HG02981 (cell line): ENCODE data around the gene PLIN4.
"Not testable (repeated sequence)": the region's sequence is repeated elsewhere in the genome, so short reads cannot be mapped to it uniquely, and the experiment has no call there.

Source experiments
- ATAC-seq: cut with Tn5 transposase; IDR thresholded peaks from one replicate; pipeline ENCODE4 v1.9.1; 2021; ENCODE audit warnings: mild to moderate bottlenecking, moderate library complexity; ENCODE audit not compliant: unreplicated experiment

The PLIN4 gene

DNA sequence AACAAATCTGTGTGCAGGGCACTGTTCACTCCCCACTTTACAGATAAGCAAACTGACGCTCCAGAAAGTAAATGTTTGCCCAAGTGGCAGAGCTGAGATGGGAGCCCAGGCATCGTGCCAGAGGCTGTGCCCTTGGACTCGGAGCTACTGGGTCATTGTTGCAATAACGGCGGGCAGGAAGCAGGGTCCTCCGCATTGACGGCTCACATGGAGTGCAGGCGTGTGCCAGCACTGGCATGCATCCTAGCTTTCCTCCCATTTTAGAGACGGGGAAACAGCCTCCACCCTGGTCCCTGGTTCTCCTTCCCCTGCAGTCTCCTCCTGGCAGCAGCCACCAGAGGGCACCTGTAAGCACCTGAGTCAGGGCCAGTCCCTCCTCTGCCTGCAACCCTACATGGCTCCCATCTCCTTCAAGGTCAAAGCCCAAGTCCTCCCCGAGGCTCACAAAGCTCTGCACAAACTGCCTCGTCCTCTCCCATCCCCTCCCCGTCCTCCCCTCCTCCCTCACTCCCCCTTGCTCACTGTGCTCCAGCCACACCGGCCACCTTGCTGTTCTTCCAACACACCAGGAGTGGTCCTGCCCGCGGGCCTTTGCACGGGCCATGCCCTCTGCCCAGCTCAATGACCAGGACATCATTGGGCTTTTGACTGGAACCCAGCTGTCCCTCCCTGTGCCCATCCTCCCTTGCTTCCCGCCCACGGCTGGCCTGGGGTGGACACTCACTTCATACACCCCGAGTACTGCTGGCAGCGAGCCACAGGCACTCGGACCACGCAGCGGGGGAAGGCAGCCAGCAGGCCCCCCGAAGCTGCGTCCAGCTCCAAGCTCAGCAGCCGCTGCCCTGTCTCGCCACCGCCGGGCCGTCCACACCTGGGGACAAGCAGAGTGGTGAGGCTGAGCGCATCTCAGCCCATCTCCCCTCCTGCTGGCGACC is 29.3 kb upstream of the PLIN4 start:
- no peak for ATAC-seq

- ATAC-seq = no peak
These were observed 25.8 kb upstream of the PLIN4 start for GRCh38 chr19:4543842-4544647.

- ATAC-seq = no peak
These were observed 24.9 kb upstream of the PLIN4 start for GRCh38 chr19:4542896-4543841.

DNA sequence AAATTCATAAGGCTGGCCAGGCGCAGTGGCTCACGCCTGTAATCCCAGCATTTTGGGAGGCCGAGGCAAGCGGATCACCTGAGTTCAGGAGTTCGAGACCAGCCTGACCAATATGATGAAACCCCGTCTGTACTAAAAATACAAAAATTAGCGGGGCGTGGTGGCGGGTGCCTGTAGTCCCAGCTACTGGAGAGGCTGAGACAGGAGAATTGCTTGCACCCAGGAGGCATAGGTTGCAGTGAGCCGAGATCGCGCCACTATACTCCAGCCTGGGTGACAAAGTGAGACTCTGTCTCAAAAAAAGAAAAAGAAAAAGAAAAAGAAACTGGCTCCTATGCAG is 23.5 kb upstream of the PLIN4 start:
- ATAC-seq = not testable (repeated sequence)

DNA sequence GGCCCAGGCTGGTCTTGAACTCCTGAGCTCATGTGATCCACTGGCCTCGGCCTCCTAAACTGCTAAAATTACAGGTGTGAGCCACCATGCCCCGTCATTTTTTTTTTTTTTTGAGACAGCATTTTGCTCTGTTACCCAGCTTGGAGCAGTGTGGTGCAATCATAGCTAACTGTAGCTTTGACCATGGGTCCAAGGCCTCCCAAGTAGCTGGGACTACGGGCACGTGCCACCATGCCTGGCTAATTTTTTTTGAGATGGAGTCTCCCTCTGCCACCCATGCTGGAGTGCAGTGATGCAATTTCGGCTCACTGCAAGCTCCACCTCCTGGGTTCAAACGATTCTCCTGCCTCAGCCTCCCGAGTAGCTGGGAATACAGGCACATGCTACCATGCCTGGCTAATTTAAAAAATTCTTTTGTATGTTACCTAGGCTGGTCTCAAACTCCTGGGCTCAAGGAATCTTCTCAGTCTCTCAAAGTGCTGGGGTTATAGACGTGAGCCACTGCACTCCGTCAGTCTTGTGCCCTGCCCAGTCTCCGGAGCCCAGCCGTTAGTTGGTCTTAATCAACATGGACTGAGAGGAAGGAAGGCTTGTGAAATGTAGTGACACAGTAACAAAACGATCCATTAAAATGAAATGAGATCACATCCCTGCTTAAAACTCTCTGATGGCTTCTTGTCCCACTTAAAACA is 23.0 kb upstream of the PLIN4 start:
- ATAC-seq = no peak

- no peak for ATAC-seq
These were observed 21.7 kb upstream of the PLIN4 start, which contains the start of gene LRG1 for GRCh38 chr19:4539693-4540581. TSS of gene LRG1 (minus strand) at chr19:4540036. CDS start at chr19:4540013, 23 bp downstream.

DNA sequence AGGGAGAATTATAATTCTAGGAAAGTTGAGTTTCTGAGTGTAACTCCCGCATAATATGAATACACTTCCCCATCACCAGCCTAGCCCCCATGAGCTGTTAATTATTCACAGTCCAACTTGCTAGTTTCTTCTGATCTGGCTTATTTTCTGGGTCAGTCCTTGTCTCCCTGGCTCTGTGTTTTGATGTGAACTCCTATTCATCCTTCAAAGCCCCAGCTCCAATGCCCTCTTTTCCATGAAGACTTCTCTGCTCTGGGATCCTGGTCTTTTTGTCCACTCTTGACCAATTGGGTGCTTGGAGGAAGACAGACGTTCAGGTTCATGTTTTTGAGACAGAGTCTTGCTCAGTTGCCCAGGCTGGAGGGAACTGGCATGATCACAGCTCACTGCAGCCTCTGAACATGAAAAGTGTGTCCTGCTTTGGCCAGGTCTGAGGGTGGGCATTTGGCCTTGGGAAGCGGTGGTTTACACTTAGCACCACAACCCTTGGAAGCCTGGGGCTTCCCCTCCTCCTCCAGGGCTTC is 20.9 kb upstream of the PLIN4 start:
- no peak for ATAC-seq

DNA sequence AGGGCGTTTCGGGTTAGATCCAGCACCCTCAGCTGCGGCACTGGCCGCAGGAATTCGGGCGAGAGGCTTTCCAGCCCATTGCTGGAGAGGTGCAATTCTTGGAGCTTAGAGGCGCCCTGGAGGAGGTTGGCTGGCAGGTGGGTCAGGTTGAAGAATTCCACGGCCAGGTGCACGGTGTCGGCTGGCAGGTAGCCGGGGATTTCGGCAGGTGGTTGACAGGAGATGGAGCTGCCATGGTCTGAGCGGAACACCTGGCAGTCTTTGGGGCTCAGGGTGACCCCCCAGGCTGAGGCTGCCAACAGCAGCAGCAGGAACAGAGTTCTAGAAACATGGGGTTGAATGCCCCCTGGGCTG is 20.3 kb upstream of the PLIN4 start:
- ATAC-seq = no peak

GRCh38 chr19:4537953-4538600 is 19.8 kb upstream of the PLIN4 start:
- no peak for ATAC-seq

GRCh38 chr19:4536798-4537197 is 18.5 kb upstream of the PLIN4 start:
- no peak for ATAC-seq

DNA sequence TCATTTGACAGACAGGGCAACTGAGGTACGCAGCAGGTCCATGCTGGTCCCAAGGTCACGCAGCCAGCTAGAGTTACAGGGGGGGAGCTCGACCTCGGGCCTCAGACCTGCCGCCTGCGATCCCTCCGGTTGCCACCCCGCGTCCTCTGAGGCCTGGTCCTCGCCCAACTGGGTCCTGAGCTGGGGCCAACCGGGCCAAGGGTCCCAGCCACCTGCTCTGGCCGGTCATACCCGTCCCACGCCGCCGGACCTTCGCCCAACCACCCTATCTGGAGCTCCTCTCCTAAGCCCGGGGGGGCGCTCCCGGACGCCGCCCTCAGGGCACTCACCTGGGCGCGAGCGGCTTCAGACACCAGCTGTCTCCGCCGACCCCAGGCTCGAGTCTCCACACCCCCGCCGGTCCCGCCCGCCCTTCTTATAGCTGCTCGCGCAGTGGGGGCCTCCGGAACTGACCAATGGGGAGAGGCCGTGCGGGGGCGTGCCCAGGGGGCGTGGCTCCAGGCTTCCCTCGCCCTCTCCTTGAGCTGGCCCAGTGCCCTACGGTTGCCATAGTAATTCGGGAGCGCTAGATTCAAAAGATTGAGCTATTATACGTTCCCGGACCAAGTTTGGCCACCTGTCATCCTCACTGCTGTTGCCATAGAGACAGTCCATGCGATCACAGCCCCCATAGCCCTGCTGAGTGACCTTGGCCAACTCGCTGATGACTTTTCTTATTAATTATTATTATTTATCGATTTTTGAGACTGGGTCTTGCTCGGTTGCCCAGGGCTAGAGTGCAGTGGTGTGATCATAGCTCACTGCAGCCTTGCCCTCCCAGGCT is 16.8 kb upstream of the PLIN4 start, which contains the start of gene PLIN5:
Gene PLIN5 (minus strand): TSS at position 389 of the 823 bp plus-strand sequence. CDS start 1,150 bp downstream, outside the sequence.
- no peak for ATAC-seq

GRCh38 chr19:4533835-4534424 is 15.6 kb upstream of the PLIN4 start:
- no peak for ATAC-seq

DNA sequence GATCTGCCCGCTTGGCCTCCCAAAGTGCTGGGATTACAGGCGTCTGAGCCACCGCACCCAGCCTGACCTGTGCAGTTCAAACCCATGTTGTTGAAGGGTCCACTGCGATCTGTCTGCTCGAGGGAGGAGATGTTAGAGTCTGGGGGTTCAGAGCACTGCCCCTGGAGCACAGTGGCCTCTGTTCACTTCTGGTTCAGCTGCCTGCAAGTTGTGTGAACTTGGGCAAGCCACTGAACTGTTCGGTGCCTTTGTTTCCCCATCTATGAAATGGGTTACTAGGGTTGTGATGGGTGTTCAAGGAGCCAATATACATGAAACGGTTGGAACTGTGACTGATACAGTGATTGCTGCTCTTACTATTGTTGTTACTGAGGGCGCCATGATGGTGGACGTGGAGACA is 15.0 kb upstream of the PLIN4 start:
- no peak for ATAC-seq

DNA sequence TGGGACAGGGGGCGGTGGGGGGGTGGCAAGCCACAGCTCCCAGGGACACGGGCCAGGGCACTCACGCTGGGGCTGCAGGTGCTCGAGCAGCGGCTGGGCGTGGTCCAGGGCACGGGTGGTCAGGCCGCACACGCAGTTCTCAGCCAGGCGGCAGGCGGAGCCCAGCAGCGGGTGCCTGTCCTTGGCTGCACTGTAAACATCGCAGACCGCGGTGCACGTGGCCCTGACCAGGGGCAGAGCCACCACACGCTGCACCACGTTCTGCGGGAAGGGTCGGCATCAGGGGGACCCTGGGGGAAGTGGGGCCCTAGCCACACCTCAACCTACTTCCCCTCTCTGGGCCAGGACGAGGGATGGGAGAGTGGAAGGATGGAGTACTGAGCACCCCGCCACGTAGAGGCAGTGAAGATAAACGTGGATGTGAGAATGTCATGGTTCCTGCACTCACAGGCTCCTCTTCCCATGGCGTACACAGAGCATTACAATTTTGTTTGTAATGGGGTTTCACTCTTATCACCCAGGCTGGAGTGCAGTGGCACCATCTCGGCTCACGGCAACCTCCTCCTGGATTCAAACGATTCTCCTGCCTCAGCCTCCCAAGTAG is 13.4 kb upstream of the PLIN4 start:
- ATAC-seq = no peak

GRCh38 chr19:4529924-4530522 is 11.7 kb upstream of the PLIN4 start:
- no peak for ATAC-seq

- no peak for ATAC-seq
These were observed 10.6 kb upstream of the PLIN4 start for GRCh38 chr19:4528843-4529242.
